HG02840 (cell line): ENCODE measurements around the gene KCNQ1OT1.

ENCODE experiments used
- ATAC-seq: cut with Tn5 transposase; IDR thresholded peaks from one replicate; pipeline ENCODE4 v1.9.1; 2021; ENCODE audit warnings: mild to moderate bottlenecking, moderate library complexity, moderate number of reproducible peaks; ENCODE audit not compliant: unreplicated experiment, low FRiP score

The KCNQ1OT1 gene

GRCh38 chr11:2737866-2738265 is 38.1 kb upstream of the KCNQ1OT1 start:
- ATAC-seq: no peak

- ATAC-seq: no peak
These were observed 37.4 kb upstream of the KCNQ1OT1 start for GRCh38 chr11:2737226-2737590.

- ATAC-seq: no peak
These were observed 36.9 kb upstream of the KCNQ1OT1 start for GRCh38 chr11:2736577-2737225.

GRCh38 chr11:2735053-2735589 is 35.3 kb upstream of the KCNQ1OT1 start:
- ATAC-seq: no peak

- no peak for ATAC-seq
These were observed 34.6 kb upstream of the KCNQ1OT1 start for GRCh38 chr11:2734181-2735052.

- ATAC-seq: no peak
These were observed 33.3 kb upstream of the KCNQ1OT1 start for GRCh38 chr11:2732940-2733628.

GRCh38 chr11:2732261-2732939 is 32.6 kb upstream of the KCNQ1OT1 start:
- ATAC-seq: no peak

GRCh38 chr11:2731130-2732125 is 31.6 kb upstream of the KCNQ1OT1 start:
- ATAC-seq: no peak

GRCh38 chr11:2730272-2731129 is 30.7 kb upstream of the KCNQ1OT1 start:
- ATAC-seq: no peak

GRCh38 chr11:2729841-2730240 is 30.0 kb upstream of the KCNQ1OT1 start:
- no peak for ATAC-seq

GRCh38 chr11:2728663-2729332 is 29.0 kb upstream of the KCNQ1OT1 start:
- ATAC-seq: no peak

- no peak for ATAC-seq
These were observed 28.4 kb upstream of the KCNQ1OT1 start for GRCh38 chr11:2728128-2728662.

- ATAC-seq: no peak
These were observed 27.2 kb upstream of the KCNQ1OT1 start for GRCh38 chr11:2726964-2727363.

- ATAC-seq: no peak
These were observed 25.8 kb upstream of the KCNQ1OT1 start for GRCh38 chr11:2725368-2726300.

GRCh38 chr11:2724653-2725367 is 25.0 kb upstream of the KCNQ1OT1 start:
- no peak for ATAC-seq

GRCh38 chr11:2724104-2724503 is 24.3 kb upstream of the KCNQ1OT1 start:
- ATAC-seq: no peak
